H9 (cell line): ENCODE results near the gene FBXO40. TPM values are rescaled to one million over a fixed set of nuclear protein-coding genes. Genes with fewer than 3 reads are reported as not detected.

Source experiments
- DNase-seq: peaks from one replicate; pipeline ENCODE4 v3.0.0-alpha.2; 2017
- H2AFZ ChIP-seq: one replicate; pipeline ENCODE4 v1.6.1; 2013; ENCODE audit warnings: mild to moderate bottlenecking, low read length, control low read depth, moderate library complexity
- H2AK5ac ChIP-seq: 2 replicates; pipeline ENCODE4 v1.6.1; 2013; ENCODE audit warnings: low read length, control low read depth, mixed read lengths; ENCODE audit not compliant: insufficient read length
- H2BK120ac ChIP-seq: one replicate; pipeline ENCODE4 v1.6.1; 2013; ENCODE audit warnings: low read depth, mild to moderate bottlenecking, low read length, control low read depth, inconsistent platforms; ENCODE audit not compliant: poor library complexity, severe bottlenecking
- H2BK12ac ChIP-seq: 2 replicates; pipeline ENCODE4 v1.6.1; 2013; ENCODE audit warnings: low read length, control low read depth, mixed read lengths, low read depth; ENCODE audit not compliant: insufficient read length
- H2BK15ac ChIP-seq: 2 replicates; pipeline ENCODE4 v1.6.1; 2013; ENCODE audit warnings: low read depth, low read length, control low read depth
- H2BK20ac ChIP-seq: one replicate; pipeline ENCODE4 v1.6.1; 2013; ENCODE audit warnings: low read depth, mild to moderate bottlenecking, low read length, control low read depth, inconsistent platforms; ENCODE audit not compliant: poor library complexity, severe bottlenecking
- H2BK5ac ChIP-seq: 2 replicates; pipeline ENCODE4 v1.6.1; 2013; ENCODE audit warnings: low read length, control low read depth, mixed read lengths; ENCODE audit not compliant: insufficient read length
- H3K14ac ChIP-seq: 2 replicates; pipeline ENCODE4 v1.6.1; 2013; ENCODE audit warnings: low read length, control low read depth; ENCODE audit not compliant: insufficient read depth
- H3K18ac ChIP-seq: 2 replicates; pipeline ENCODE4 v1.6.1; 2013; ENCODE audit warnings: low read depth, mild to moderate bottlenecking, mixed read lengths, low read length, control low read depth; ENCODE audit not compliant: insufficient read length
- H3K23ac ChIP-seq: 2 replicates; pipeline ENCODE4 v1.6.1; 2013; ENCODE audit warnings: low read length, control low read depth, mixed read lengths, low read depth; ENCODE audit not compliant: insufficient read length
- H3K23me2 ChIP-seq: 2 replicates; pipeline ENCODE4 v1.6.1; 2013; ENCODE audit warnings: low read depth, mild to moderate bottlenecking, mixed read lengths, low read length, control low read depth; ENCODE audit not compliant: insufficient read length, poor library complexity, severe bottlenecking
- H3K27ac ChIP-seq: 2 replicates; pipeline ENCODE4 v1.5.1; 2013; ENCODE audit warnings: low read length, control low read depth, mixed read lengths, low read depth; ENCODE audit not compliant: insufficient read length
- H3K27me3 ChIP-seq: 2 replicates; pipeline ENCODE4 v1.6.1; 2013; ENCODE audit warnings: low read length, control low read depth, inconsistent platforms; ENCODE audit not compliant: insufficient read depth
- H3K4ac ChIP-seq: 2 replicates; pipeline ENCODE4 v1.6.1; 2013; ENCODE audit warnings: low read depth, mild to moderate bottlenecking, control low read depth, inconsistent platforms, low read length, moderate library complexity
- H3K4me1 ChIP-seq: 2 replicates; pipeline ENCODE4 v1.6.1; 2013; ENCODE audit warnings: low read length, control low read depth, inconsistent platforms; ENCODE audit not compliant: insufficient read depth
- H3K4me2 ChIP-seq: 2 replicates; pipeline ENCODE4 v1.6.1; 2013; ENCODE audit warnings: low read length, control low read depth, mixed read lengths; ENCODE audit not compliant: insufficient read length, insufficient read depth
- H3K56ac ChIP-seq: 2 replicates; pipeline ENCODE4 v1.6.1; 2013; ENCODE audit warnings: low read depth, mild to moderate bottlenecking, mixed read lengths, low read length, control low read depth; ENCODE audit not compliant: insufficient read length
- H3K79me1 ChIP-seq: 2 replicates; pipeline ENCODE4 v1.6.1; 2013; ENCODE audit warnings: low read depth, mild to moderate bottlenecking, moderate library complexity, low read length, control low read depth, inconsistent platforms; ENCODE audit not compliant: insufficient read depth, poor library complexity, severe bottlenecking
- H3K79me2 ChIP-seq: 2 replicates; pipeline ENCODE4 v1.6.1; 2013; ENCODE audit warnings: low read length, control low read depth, inconsistent platforms; ENCODE audit not compliant: insufficient read depth
- H3K9ac ChIP-seq: 2 replicates; pipeline ENCODE4 v1.6.1; 2013; ENCODE audit warnings: low read length, control low read depth, mixed read lengths; ENCODE audit not compliant: insufficient read length; ENCODE audit errors: extremely low read depth
- H3K9me3 ChIP-seq: one replicate; pipeline ENCODE4 v1.6.1; 2013; ENCODE audit warnings: low read depth, low read length, inconsistent platforms; ENCODE audit not compliant: control insufficient read depth
- H3T11ph ChIP-seq: one replicate; pipeline ENCODE4 v1.6.1; 2013; ENCODE audit warnings: mild to moderate bottlenecking, low read length, control low read depth, inconsistent platforms
- H4K20me1 ChIP-seq: one replicate; pipeline ENCODE4 v1.6.1; 2013; ENCODE audit not compliant: control insufficient read depth, insufficient read length, insufficient read depth
- H4K5ac ChIP-seq: 2 replicates; pipeline ENCODE4 v1.6.1; 2013; ENCODE audit warnings: low read depth, mild to moderate bottlenecking, mixed read lengths, low read length, control low read depth; ENCODE audit not compliant: insufficient read length
- H4K8ac ChIP-seq: replicated peaks from 2 replicates; pipeline ENCODE4 v1.6.1; 2013; ENCODE audit warnings: low read length, control low read depth, mixed read lengths, low read depth; ENCODE audit not compliant: insufficient read length
- H4K91ac ChIP-seq: 2 replicates; pipeline ENCODE4 v1.6.1; 2013; ENCODE audit warnings: low read depth, mild to moderate bottlenecking, moderate library complexity, mixed read lengths, low read length, control low read depth; ENCODE audit not compliant: insufficient read length
- H3K27ac Mint-ChIP-seq, 3 experiments: 2 replicates in 2 of 3; 3 replicates in 1 of 3; pipeline ENCODE4 v1.8.0; 2020 to 2021; ENCODE audit warnings: mixed read lengths in 3 of 3, mild to moderate bottlenecking in 1 of 3, moderate library complexity in 1 of 3
- H3K27me3 Mint-ChIP-seq: 2 replicates; pipeline ENCODE4 v1.8.0; 2021; ENCODE audit warnings: low read depth, mild to moderate bottlenecking, moderate library complexity, mixed read lengths
- H3K36me3 Mint-ChIP-seq, 3 experiments: 2 replicates in 2 of 3; 3 replicates in 1 of 3; pipeline ENCODE4 v1.8.0; 2020 to 2021; ENCODE audit warnings: low read depth in 3 of 3, mixed read lengths in 3 of 3; ENCODE audit not compliant: insufficient read depth in 1 of 3
- H3K4me1 Mint-ChIP-seq, 2 experiments: 2 replicates each; pipeline ENCODE4 v1.8.0; 2020; ENCODE audit warnings: mixed read lengths in 2 of 2
- H3K4me3 Mint-ChIP-seq, 2 experiments: 2 replicates in 1 of 2; 3 replicates in 1 of 2; pipeline ENCODE4 v1.8.0; 2020 to 2021; ENCODE audit warnings: mild to moderate bottlenecking in 2 of 2, mixed read lengths in 2 of 2, moderate library complexity in 1 of 2
- H3K9me3 Mint-ChIP-seq, 2 experiments: 2 replicates in 1 of 2; 3 replicates in 1 of 2; pipeline ENCODE4 v1.8.0; 2020; ENCODE audit warnings: mild to moderate bottlenecking in 2 of 2, mixed read lengths in 2 of 2, moderate library complexity in 1 of 2
- CTCF ChIP-seq: fragments of 200-600 bp; sonication (generic); conservative IDR thresholded peaks from 3 replicates; pipeline ENCODE4 v1.8.0; 2021; ENCODE audit warnings: antibody characterized with exemption, mild to moderate bottlenecking
- WGBS: extraction: QIAGEN DNeasy Blood & Tissue Kit; methylation state at CpG from one replicate; pipeline ENCODE4 v1.1.7; 2013; ENCODE audit warnings: missing lambda C conversion rate, low lambda C conversion rate, mixed read lengths; ENCODE audit not compliant: insufficient read length; ENCODE audit errors: extremely low coverage; 5-methylcytosine and 5-hydroxymethylcytosine counted together
- total RNA-seq: library from RNA; stranded (reverse); gene quantifications from 2 replicates; pipeline ENCODE4 v1.2.1, GENCODE V29; 2021

Gene FBXO40
- total RNA-seq, 1 experiment from 2014 or later, result 0.04 TPM

- Mint-ChIP-seq H3K9me3 (no peaks in the 10 kb centered on the region), H3K4me1 (no peaks in the 10 kb centered on the region), H3K36me3 (peaks cover 20 to 68% (median 58%) of the 10 kb centered on the region in 3 experiments), H3K27me3 (no peaks in the 10 kb centered on the region), H3K4me3 (no peak overlapping the region), H3K27ac (no peak overlapping the region)
- Histone ChIP-seq H3K9ac (no peak overlapping the region), H4K20me1 (no peaks in the 10 kb centered on the region), H4K8ac (no peak overlapping the region), H3K4me2 (no peak overlapping the region), H3T11ph (no peak overlapping the region), H2BK15ac (no peak overlapping the region), H4K5ac (no peak overlapping the region), H3K79me2 (no peaks in the 10 kb centered on the region), H3K9me3 (no peaks in the 10 kb centered on the region), H2BK20ac (no peak overlapping the region), H2BK120ac (no peak overlapping the region), H3K18ac (no peak overlapping the region), H2AFZ (no peak overlapping the region), H4K91ac (no peak overlapping the region), H3K56ac (no peak overlapping the region), H2AK5ac (no peak overlapping the region), H3K23me2 (no peaks in the 10 kb centered on the region), H3K27me3 (no peaks in the 10 kb centered on the region), H2BK5ac (no peak overlapping the region), H3K14ac (no peak overlapping the region), H3K27ac (no peak overlapping the region), H3K4ac (no peak overlapping the region), H3K23ac (no peak overlapping the region), H3K4me1 (no peaks in the 10 kb centered on the region), H3K79me1 (no peaks in the 10 kb centered on the region), H2BK12ac (no peak overlapping the region)
- no peak for DNase-seq
- TF ChIP-seq CTCF, result no peak
- WGBS, result no CpG with 5 or more reads among the region's 2 CpGs
These were observed 84.0 kb downstream of the FBXO40 start for GRCh38 chr3:121677141-121677540.

Other genes with a start within 250 kb of the FBXO40 start
- 14.7 and 15.4 TPM in 2 replicates for gene POLQ, start 47.4 kb upstream of the FBXO40 start, total RNA-seq
- gene ARGFX, start 25.4 kb upstream of the FBXO40 start, total RNA-seq, result not detected in 2 replicates
- gene HCLS1, start 67.5 kb downstream of the FBXO40 start, total RNA-seq, result 1.1 and 1.2 TPM in 2 replicates
- 25.8 and 31.4 TPM in 2 replicates for gene GOLGB1, start 156.4 kb downstream of the FBXO40 start, total RNA-seq
- gene IQCB1, start 241.7 kb downstream of the FBXO40 start, total RNA-seq, result 34.6 and 35.8 TPM in 2 replicates
- gene EAF2, start 241.8 kb downstream of the FBXO40 start, total RNA-seq, result 4.3 and 4.4 TPM in 2 replicates